ENCODE results near the gene SHC3.

The SHC3 gene

GRCh38 chr9:88991066-88992034 is 187.3 kb downstream of the SHC3 start, which contains the start of gene S1PR3:
S1PR3 (plus strand) TSS chr9:88991468; CDS start chr9:89001201, 9,733 bp downstream.
- DNase-seq (ENCODE audit: insufficient read length, low spot score) (peak; percentile 45), FAIRE-seq (no peak)

- DNase-seq (ENCODE audit: insufficient read length, low spot score) (no peak), FAIRE-seq (no peak)
Observed at GRCh38 chr9:88990729-88991065, 187.9 kb downstream of the SHC3 start.

- no peak for DNase-seq (ENCODE audit: insufficient read length, low spot score)
- FAIRE-seq: no peak
Observed at GRCh38 chr9:88990041-88990728, 188.4 kb downstream of the SHC3 start.

- FAIRE-seq: no peak
- no peak for DNase-seq (ENCODE audit: insufficient read length, low spot score)
Observed at GRCh38 chr9:88988796-88989641, 189.6 kb downstream of the SHC3 start.

GRCh38 chr9:88987661-88988060 is 191.0 kb downstream of the SHC3 start:
- FAIRE-seq: no peak
- DNase-seq (ENCODE audit: insufficient read length, low spot score): no peak

- DNase-seq (ENCODE audit: insufficient read length, low spot score) (no peak), FAIRE-seq (no peak)
Observed at GRCh38 chr9:88986776-88987175, 191.8 kb downstream of the SHC3 start.

GRCh38 chr9:88985616-88986015 is 193.0 kb downstream of the SHC3 start:
- DNase-seq (ENCODE audit: insufficient read length, low spot score) (no peak), FAIRE-seq (no peak)

GRCh38 chr9:88984543-88984883 is 194.1 kb downstream of the SHC3 start:
- DNase-seq (ENCODE audit: insufficient read length, low spot score): no peak
- no peak for FAIRE-seq

- FAIRE-seq (no peak), DNase-seq (ENCODE audit: insufficient read length, low spot score) (no peak)
Observed at GRCh38 chr9:88983865-88984542, 194.6 kb downstream of the SHC3 start.

GRCh38 chr9:88980740-88981203 is 197.8 kb downstream of the SHC3 start:
- FAIRE-seq (no peak), DNase-seq (ENCODE audit: insufficient read length, low spot score) (no peak)

- no peak for FAIRE-seq
- DNase-seq (ENCODE audit: insufficient read length, low spot score): no peak
Observed at GRCh38 chr9:88979791-88980190, 198.8 kb downstream of the SHC3 start.

- DNase-seq (ENCODE audit: insufficient read length, low spot score) (no peak), FAIRE-seq (no peak)
Observed at GRCh38 chr9:88979021-88979420, 199.6 kb downstream of the SHC3 start.

- DNase-seq (ENCODE audit: insufficient read length, low spot score): no peak
Observed at GRCh38 chr9:88978034-88978433, 200.6 kb downstream of the SHC3 start.

GRCh38 chr9:88976890-88977257 is 201.7 kb downstream of the SHC3 start:
- no peak for FAIRE-seq
- no peak for DNase-seq (ENCODE audit: insufficient read length, low spot score)

More at GRCh38 chr9:88978034-88978433, 200.6 kb downstream of the SHC3 start:
- FAIRE-seq: no peak

GRCh38 chr9:88975966-88976889 is 202.4 kb downstream of the SHC3 start:
- no peak for DNase-seq (ENCODE audit: insufficient read length, low spot score)
- FAIRE-seq: no peak

- FAIRE-seq (no peak), DNase-seq (ENCODE audit: insufficient read length, low spot score) (no peak)
Observed at GRCh38 chr9:88974641-88975040, 204.0 kb downstream of the SHC3 start.

GRCh38 chr9:88973281-88974045 is 205.2 kb downstream of the SHC3 start:
- DNase-seq (ENCODE audit: insufficient read length, low spot score): no peak

GRCh38 chr9:88972401-88972800 is 206.2 kb downstream of the SHC3 start:
- FAIRE-seq (no peak), DNase-seq (ENCODE audit: insufficient read length, low spot score) (no peak)

More at GRCh38 chr9:88973281-88974045, 205.2 kb downstream of the SHC3 start:
- FAIRE-seq: no peak
